Colonic mucosa (tissue), 4 donors: ENCODE results near the gene CBARP. TPM values are rescaled to one million over a fixed set of nuclear protein-coding genes. Genes with fewer than 3 reads are reported as not detected.

Source experiments
- DNase-seq: peaks from one replicate; pipeline ENCODE4 v3.0.0-alpha.2; 2020
- H3K27ac ChIP-seq: fragments of 200-600 bp; one replicate; pipeline ENCODE4 v1.8.0; 2021
- H3K27me3 ChIP-seq: fragments of 200-600 bp; one replicate; pipeline ENCODE4 v1.8.0; 2021
- H3K36me3 ChIP-seq: fragments of 200-600 bp; one replicate; pipeline ENCODE4 v1.8.0; 2021
- H3K4me1 ChIP-seq: fragments of 200-600 bp; one replicate; pipeline ENCODE4 v1.8.0; 2021; ENCODE audit warnings: mild to moderate bottlenecking
- H3K4me3 ChIP-seq: fragments of 200-600 bp; one replicate; pipeline ENCODE4 v1.8.0; 2021
- H3K9ac ChIP-seq, 2 donors: one replicate each; pipeline ENCODE4 v1.7.0; 2013; ENCODE audit warnings: control low read depth in 2 of 2, low read depth in 2 of 2, low read length in 2 of 2
- H3K9me3 ChIP-seq: fragments of 200-600 bp; one replicate; pipeline ENCODE4 v1.8.0; 2021
- CTCF ChIP-seq: fragments of 200-600 bp; IDR thresholded peaks from one replicate; pipeline ENCODE4 v1.8.0; 2022; ENCODE audit warnings: antibody characterized with exemption, mild to moderate bottlenecking
- intact Hi-C: fragments of 100-400 bp; cut with DNase I; formaldehyde crosslinking; loops from one replicate; pipeline ENCODE4 v1.14.1; 2022
- total RNA-seq, 2 donors: library from RNA; stranded (reverse); fragmentation: NEBNext Ultra II Directional in 1 of 2; extraction: Animal tissue kit (Norgen Biotek cat#: 25700) in 1 of 2; gene quantifications; one replicate each; pipeline ENCODE4 v1.2.1, GENCODE V29; 2021
- donor health status: healthy.
- donor health status: DM: no; HTN: no; CAD: no.
- donor health status: DM: no; HTN: no; CAD: no.

CBARP gene
- total RNA-seq, 2 donors from 2014 or later = 0.22 to 0.48 TPM

GRCh38 chr19:1250437-1251260, 12.8 kb upstream of the CBARP start:
- H3K36me3 ChIP-seq = peaks cover 19% of the 10 kb centered on the region
- no peaks in the 10 kb centered on the region for H3K27me3 ChIP-seq
- peak; percentile 65 for DNase-seq
- peak overlapping the region; percentile 99 for H3K27ac ChIP-seq
- no peak for TF ChIP-seq CTCF
- H3K9me3 ChIP-seq = no peaks in the 10 kb centered on the region
- H3K4me1 ChIP-seq = peaks cover 26% of the 10 kb centered on the region
- peak overlapping the region; percentile 95 to 99 for H3K9ac ChIP-seq
- intact Hi-C loops = no loop called here
- peak overlapping the region; percentile 85 for H3K4me3 ChIP-seq

- intact Hi-C loops = no loop called here
- TF ChIP-seq CTCF = no peak
- H3K9me3 ChIP-seq = no peaks in the 10 kb centered on the region
- no peak for DNase-seq
- H3K4me1 ChIP-seq = peaks cover 26% of the 10 kb centered on the region
- peak overlapping the region; percentile 70 to 95 for H3K9ac ChIP-seq
- H3K27me3 ChIP-seq = no peaks in the 10 kb centered on the region
- peaks cover 12% of the 10 kb centered on the region for H3K36me3 ChIP-seq
- peak overlapping the region; percentile 85 for H3K4me3 ChIP-seq
- H3K27ac ChIP-seq = peak overlapping the region; percentile 99
These were observed 12.2 kb upstream of the CBARP start for GRCh38 chr19:1249990-1250436.

GRCh38 chr19:1249298-1249989, 11.6 kb upstream of the CBARP start:
- H3K9ac ChIP-seq = peak overlapping the region; percentile 70 to 97
- TF ChIP-seq CTCF = no peak
- peaks cover 27% of the 10 kb centered on the region for H3K4me1 ChIP-seq
- no peaks in the 10 kb centered on the region for H3K27me3 ChIP-seq
- H3K36me3 ChIP-seq = peaks cover 7% of the 10 kb centered on the region
- H3K9me3 ChIP-seq = no peaks in the 10 kb centered on the region
- intact Hi-C loops = no loop called here
- H3K27ac ChIP-seq = peak overlapping the region; percentile 99
- peak; percentile 93 for DNase-seq
- peak overlapping the region; percentile 85 for H3K4me3 ChIP-seq

GRCh38 chr19:1248786-1249297, 11.0 kb upstream of the CBARP start:
- intact Hi-C loops = no loop called here
- peak; percentile 59 for TF ChIP-seq CTCF
- H3K4me1 ChIP-seq = peaks cover 29% of the 10 kb centered on the region

GRCh38 chr19:1248139-1248785, 10.5 kb upstream of the CBARP start, which contains the start of gene MIDN:
MIDN (plus strand) TSS chr19:1248583; CDS start chr19:1250297, 1,714 bp downstream.
- no peaks in the 10 kb centered on the region for H3K36me3 ChIP-seq
- peaks cover 27% of the 10 kb centered on the region for H3K4me1 ChIP-seq
- peak; percentile 83 for DNase-seq
- no peaks in the 10 kb centered on the region for H3K9me3 ChIP-seq
- H3K27ac ChIP-seq = peak within 1 kb of the TSS; percentile 97
- H3K27me3 ChIP-seq = no peaks in the 10 kb centered on the region
- TF ChIP-seq CTCF = peak; percentile 37
- peak within 1 kb of the TSS; percentile 81 to 97 for H3K9ac ChIP-seq
- intact Hi-C loops = no loop called here
- peak within 1 kb of the TSS; percentile 85 for H3K4me3 ChIP-seq

More at GRCh38 chr19:1248786-1249297, 11.0 kb upstream of the CBARP start:
- Histone ChIP-seq H3K36me3 (peaks cover under 1% of the 10 kb centered on the region), H3K27ac (peak overlapping the region; percentile 97), H3K27me3 (no peaks in the 10 kb centered on the region), H3K9me3 (no peaks in the 10 kb centered on the region), H3K4me3 (peak overlapping the region; percentile 85), H3K9ac (peak overlapping the region; percentile 81 to 97)
- peak; percentile 88 for DNase-seq
